HG03558 (cell line): ENCODE measurements around the gene INTS6L.

Experiments used
- ATAC-seq: cut with Tn5 transposase; IDR thresholded peaks from one replicate; pipeline ENCODE4 v1.9.1; 2021; ENCODE audit warnings: moderate number of reproducible peaks; ENCODE audit not compliant: unreplicated experiment; ENCODE audit errors: extremely low read depth

INTS6L gene

DNA sequence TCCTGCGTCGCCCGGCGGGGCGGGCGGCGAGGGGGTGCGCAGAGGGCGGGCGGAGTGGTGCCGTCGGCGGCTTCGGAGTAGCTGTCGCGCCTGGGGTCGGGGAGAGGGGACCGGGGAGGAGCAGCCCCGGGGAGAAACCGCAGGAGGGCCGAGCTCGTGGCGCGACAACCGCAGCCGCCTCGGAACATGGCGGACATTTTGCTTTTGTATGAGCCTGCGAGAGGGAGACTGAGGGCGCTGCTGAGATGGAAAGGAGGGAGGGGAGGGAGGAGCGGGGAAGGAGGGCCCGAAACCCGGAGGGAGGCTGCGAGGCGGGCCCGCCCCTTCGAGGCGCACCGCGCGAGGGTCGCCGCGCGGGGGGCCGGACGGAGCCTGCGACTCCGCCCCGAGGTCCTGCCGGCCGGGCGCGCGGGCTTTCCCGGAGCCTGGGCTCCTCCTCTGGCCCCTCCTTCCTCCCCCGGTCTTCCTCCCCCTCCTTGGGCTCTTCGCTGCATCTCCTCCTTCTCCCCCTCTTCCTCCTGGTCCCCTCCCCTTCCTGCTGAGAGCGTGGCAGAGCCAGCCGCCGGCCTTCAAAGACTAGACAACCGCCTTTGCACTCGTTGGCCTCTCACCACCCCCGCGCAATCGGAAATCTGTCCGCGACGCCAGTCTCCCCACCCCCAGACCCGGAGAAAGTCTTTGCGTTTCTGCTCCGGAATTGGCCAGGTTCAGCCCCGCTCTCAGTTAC, 1.1 kb downstream of the INTS6L start:
- peak; percentile 23 for ATAC-seq

- no peak for ATAC-seq
Observed at GRCh38 chrX:135522132-135522530, 1.7 kb downstream of the INTS6L start.

GRCh38 chrX:135522878-135523693, 2.6 kb downstream of the INTS6L start:
- ATAC-seq, result no peak

DNA sequence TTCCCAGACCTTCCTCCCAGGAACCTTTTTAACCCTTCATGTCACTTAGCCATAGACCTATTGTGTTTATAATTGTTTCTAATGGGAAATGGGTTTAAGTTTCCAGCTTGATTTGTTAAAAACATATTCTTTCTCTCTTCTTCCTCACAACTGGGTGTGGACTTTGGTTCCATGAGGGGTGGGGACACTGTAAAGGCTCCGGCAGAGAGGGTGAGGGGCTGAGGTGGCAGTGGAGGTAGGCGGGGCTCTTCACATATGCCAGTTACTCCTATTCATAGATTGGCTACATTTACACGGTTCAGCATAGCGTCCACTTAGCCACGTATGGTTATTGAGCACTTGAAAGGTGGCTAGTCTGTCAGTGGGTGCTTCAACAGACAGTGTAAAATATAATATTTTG, 7.8 kb downstream of the INTS6L start:
- no peak for ATAC-seq

DNA sequence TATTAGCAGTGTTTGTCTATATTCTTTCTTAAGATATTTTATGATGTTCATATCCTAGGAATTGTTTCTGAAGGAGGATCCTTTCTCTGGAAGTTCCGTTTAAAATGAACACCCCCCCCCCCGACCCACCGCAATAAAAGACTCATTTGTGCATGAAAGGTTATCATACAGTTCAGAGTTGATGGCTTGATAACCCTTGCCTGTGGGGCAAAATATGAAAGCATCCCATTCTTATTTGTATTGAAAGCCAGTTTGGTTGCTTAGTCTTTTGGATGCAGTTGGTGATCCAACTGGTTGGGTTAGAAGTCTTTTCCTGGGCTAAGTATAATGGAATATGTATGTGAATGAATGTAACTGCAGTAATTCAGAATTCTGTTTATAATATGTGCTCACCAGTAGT, 8.3 kb downstream of the INTS6L start:
- no peak for ATAC-seq

DNA sequence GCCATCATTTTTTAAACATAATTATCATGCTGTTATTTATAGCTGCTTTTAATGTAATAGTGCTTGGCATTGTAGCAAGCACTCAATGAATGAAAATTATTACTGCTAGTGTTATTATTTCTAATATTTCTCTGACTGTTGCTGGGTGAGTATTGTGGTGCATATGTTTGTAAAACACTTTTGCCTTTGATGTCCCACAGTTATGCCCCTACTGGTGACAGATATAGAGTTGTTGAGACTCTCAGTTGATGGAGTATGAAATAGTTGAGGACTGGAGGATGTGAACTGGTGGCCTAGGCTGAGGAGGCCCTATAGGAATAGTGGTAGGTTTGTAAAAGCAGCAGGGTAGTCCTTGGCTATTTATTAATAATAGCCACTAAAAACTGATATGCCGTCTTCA, 9.6 kb downstream of the INTS6L start:
- no peak for ATAC-seq

GRCh38 chrX:135531813-135532212, 11.4 kb downstream of the INTS6L start:
- no peak for ATAC-seq

- ATAC-seq, result no peak
Observed at GRCh38 chrX:135535077-135535940, 14.8 kb downstream of the INTS6L start.

DNA sequence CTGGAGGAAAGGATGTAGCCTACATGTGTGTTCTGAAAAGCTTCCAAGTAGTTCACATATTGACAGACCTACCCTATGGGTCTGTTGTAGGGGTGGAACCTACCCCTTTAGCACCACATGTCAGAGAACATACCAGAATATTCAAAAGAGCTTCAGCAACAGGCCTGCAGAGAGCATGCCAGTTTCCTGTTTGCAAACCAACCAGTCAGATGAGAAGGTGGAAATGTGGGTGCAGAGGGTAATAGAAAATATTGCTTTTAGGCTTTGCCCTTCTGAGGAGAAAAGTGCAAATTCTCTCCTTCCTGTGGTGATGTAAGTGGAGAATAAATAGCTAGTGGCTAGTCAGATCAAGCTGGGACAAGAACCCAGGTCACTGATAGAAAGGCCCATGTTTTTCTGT, 16.4 kb downstream of the INTS6L start:
- ATAC-seq, result no peak

DNA sequence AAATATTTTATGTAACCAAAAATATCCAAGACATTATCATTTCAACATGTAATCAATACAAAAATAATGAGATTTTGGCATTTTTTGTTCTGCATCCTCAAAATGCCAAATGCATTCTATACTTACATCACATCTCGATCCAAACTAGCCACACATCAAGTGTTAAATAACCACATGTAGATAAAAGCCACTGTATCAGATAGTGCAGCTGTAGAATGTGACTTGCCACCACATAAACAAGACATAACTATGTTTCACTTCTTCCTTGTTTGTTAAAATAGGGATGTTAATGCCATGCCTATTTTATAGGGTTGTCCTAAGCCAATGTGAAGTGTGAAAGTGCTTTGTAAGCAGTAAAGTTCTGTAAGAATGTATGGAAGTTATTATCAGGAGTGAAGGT, 20.9 kb downstream of the INTS6L start:
- ATAC-seq, result no peak

GRCh38 chrX:135543172-135543571, 22.7 kb downstream of the INTS6L start:
- no peak for ATAC-seq

DNA sequence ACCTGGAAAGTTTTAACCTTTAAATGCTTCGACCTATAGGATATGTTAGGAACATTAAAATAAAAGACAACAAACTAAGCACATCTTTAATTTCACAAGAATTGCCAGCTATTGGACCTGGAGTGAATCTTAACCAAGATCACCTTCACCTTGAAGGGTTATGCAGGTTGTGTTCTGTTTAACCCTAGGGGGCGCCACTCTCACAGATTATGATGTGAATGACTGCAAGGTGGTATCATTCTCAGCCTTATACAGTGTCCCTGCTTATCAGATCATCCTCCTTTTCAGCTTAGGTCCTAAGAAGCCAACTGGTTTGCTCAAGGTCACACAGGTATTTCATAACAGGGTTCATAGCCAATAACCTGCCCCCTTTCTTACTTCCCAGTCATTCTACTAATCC, 23.5 kb downstream of the INTS6L start:
- ATAC-seq, result no peak

GRCh38 chrX:135544338-135544948, 24.0 kb downstream of the INTS6L start:
- ATAC-seq, result no peak

DNA sequence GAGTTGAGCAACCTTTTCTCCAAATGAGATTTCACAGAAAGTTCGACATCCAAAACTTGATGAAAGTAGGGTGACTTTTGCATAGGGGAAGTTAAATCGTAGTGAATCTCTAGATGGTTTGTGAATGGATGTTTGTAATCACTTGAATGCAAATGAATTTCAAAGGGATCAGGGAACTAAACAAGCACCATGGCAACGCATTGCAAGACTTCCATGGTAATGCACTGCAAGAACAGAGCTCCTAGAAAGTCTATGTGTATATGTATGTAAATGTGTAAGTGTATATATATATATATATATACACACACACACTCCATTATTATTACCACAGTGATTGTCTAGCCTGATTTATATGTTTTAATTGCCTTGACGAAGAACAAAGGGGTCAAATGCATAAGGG, 27.3 kb downstream of the INTS6L start:
- ATAC-seq, result no peak

DNA sequence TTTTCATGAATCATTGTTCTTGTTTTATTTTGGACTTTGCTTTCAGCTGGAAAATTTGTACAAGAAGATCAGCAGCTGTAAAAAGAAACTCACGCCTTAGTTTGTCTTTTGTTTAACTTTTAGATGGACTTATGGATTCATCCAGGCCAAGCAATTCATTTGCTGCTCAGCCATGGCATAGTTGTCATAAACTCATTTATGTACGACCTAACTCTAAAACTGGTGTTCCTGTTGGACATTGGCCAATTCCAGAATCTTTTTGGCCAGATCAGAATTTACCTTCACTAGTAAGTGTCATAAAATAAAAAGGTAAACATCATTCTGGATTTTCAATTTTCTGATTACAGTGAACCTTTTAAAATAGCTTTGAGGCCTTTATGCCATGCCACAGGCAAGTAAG, 29.1 kb downstream of the INTS6L start:
- no peak for ATAC-seq

GRCh38 chrX:135556055-135556454, 35.6 kb downstream of the INTS6L start:
- ATAC-seq, result no peak

- no peak for ATAC-seq
Observed at GRCh38 chrX:135557344-135557743, 36.9 kb downstream of the INTS6L start.

DNA sequence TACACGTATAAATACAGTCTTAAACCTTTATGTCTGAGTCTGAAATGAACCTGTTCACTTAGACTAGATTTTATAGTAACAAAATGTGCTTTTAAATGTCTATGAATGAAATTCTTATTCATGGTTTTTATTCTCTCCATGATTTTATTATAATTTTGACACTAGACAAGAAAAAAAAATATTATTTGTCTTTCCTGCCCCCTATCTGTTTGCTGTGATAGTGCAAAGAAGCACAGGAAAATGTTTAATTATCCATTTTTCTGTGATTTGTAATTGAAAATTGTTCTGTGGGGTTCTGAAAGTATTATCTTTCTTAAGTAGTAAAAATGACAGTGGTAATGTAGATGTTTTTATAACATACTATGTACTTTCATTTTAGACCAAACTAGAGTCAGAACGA, 52.0 kb downstream of the INTS6L start:
- ATAC-seq, result no peak

DNA sequence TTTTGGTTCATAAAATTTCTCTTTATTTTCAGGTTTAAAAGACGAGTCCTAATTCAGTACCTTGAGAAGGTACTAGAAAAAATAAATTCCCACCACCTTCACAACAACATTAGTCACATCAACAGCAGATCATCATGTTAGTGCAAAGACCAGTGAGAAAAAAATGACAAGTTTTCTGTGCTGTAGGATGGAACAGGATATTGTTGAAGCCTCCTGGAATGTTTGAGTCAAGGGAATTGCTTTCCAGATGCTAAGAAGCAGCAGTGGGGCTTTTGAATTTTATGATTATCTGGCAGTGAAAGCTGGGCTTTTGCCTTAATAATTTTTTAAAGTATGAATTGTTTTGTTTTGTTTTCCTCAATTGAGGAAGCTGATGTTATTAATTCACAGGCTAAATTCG, 61.0 kb downstream of the INTS6L start:
- ATAC-seq, result no peak

- no peak for ATAC-seq
Observed at GRCh38 chrX:135585153-135585552, 64.7 kb downstream of the INTS6L start.
